CD14-positive monocyte (primary cell): ENCODE data around the gene APCDD1L. TPM values are rescaled to one million over a fixed set of nuclear protein-coding genes. Genes with fewer than 3 reads are reported as not detected.

ENCODE experiments used
- DNase-seq, 3 donors: peaks; one replicate each; pipeline ENCODE4 v3.0.0-alpha.2; 2011 to 2022
- H2AFZ ChIP-seq: 2 replicates; pipeline ENCODE4 v1.6.0; 2012; ENCODE audit warnings: mild to moderate bottlenecking, low read depth, low read length, inconsistent platforms; ENCODE audit not compliant: insufficient read depth, poor library complexity, severe bottlenecking
- H3K27ac ChIP-seq, 2 donors: 1 replicate in 1 of 2; 2 replicates in 1 of 2; pipeline ENCODE4 v1.5.1; 2012 to 2013; ENCODE audit warnings: low read length in 2 of 2, control low read depth in 1 of 2, inconsistent platforms in 1 of 2, low read depth in 1 of 2, mild to moderate bottlenecking in 1 of 2
- H3K27me3 ChIP-seq, 2 donors: one replicate each; pipeline versions ENCODE4 v1.6.0 to v1.6.1; 2011 to 2013; ENCODE audit warnings: low read length in 2 of 2; ENCODE audit not compliant: control insufficient read depth in 2 of 2, insufficient read depth in 2 of 2
- H3K36me3 ChIP-seq, 2 donors: replicated peaks in 1 of 2; 1 replicate in 1 of 2; 2 replicates in 1 of 2; pipeline versions ENCODE4 v1.5.1 to v1.6.1; 2012 to 2013; ENCODE audit warnings: low read length in 2 of 2, control low read depth in 1 of 2, inconsistent platforms in 1 of 2, mild to moderate bottlenecking in 1 of 2; ENCODE audit not compliant: insufficient read depth in 2 of 2, control insufficient read depth in 1 of 2
- H3K4me1 ChIP-seq, 2 donors: 1 replicate in 1 of 2; 2 replicates in 1 of 2; pipeline versions ENCODE4 v1.5.1 to v1.6.1; 2012 to 2013; ENCODE audit warnings: low read length in 2 of 2, control low read depth in 1 of 2, inconsistent platforms in 1 of 2, mild to moderate bottlenecking in 1 of 2, moderate library complexity in 1 of 2; ENCODE audit not compliant: insufficient read depth in 2 of 2, control insufficient read depth in 1 of 2
- H3K4me2 ChIP-seq: replicated peaks from 2 replicates; pipeline ENCODE3; 2012; ENCODE audit warnings: low read length, moderate library complexity, mild to moderate bottlenecking; ENCODE audit not compliant: poor library complexity, severe bottlenecking; ENCODE audit errors: extremely low read depth
- H3K4me3 ChIP-seq, 3 experiments: fragments of 200-600 bp in 1 of 3; sonication (generic) in 1 of 3; replicated peaks in 1 of 3; 1 replicate in 2 of 3; 2 replicates in 1 of 3; pipeline ENCODE4 v1.5.1; 2011 to 2013; ENCODE audit warnings: low read length in 3 of 3, mild to moderate bottlenecking in 3 of 3, control low read depth in 2 of 3, low read depth in 2 of 3, inconsistent platforms in 1 of 3, moderate library complexity in 1 of 3
- H3K79me2 ChIP-seq: 2 replicates; pipeline ENCODE4 v1.6.0; 2012; ENCODE audit warnings: mild to moderate bottlenecking, control low read depth, inconsistent platforms, low read length, moderate library complexity; ENCODE audit not compliant: insufficient read depth
- H3K9ac ChIP-seq: 2 replicates; pipeline ENCODE4 v1.6.0; 2017; ENCODE audit warnings: low read length, mild to moderate bottlenecking; ENCODE audit not compliant: insufficient read depth, poor library complexity, severe bottlenecking
- H3K9me3 ChIP-seq, 2 donors: replicated peaks in 1 of 2; 1 replicate in 1 of 2; 2 replicates in 1 of 2; pipeline versions ENCODE4 v1.5.1 to v1.6.1; 2012 to 2013; ENCODE audit warnings: low read length in 2 of 2, control low read depth in 1 of 2; ENCODE audit not compliant: control insufficient read depth in 1 of 2, insufficient read depth in 1 of 2
- H4K20me1 ChIP-seq: 2 replicates; pipeline ENCODE4 v1.6.0; 2012; ENCODE audit warnings: mild to moderate bottlenecking, low read length, control low read depth, moderate library complexity; ENCODE audit not compliant: insufficient read depth
- H3K27ac Mint-ChIP-seq, 7 donors: one replicate each; pipeline ENCODE4 v1.8.0; 2020; ENCODE audit warnings: mild to moderate bottlenecking in 7 of 7, mixed read lengths in 7 of 7, moderate library complexity in 6 of 7, inconsistent platforms in 2 of 7
- H3K27me3 Mint-ChIP-seq, 3 donors: one replicate each; pipeline ENCODE4 v1.8.0; 2021 to 2022; ENCODE audit warnings: low read depth in 3 of 3, mild to moderate bottlenecking in 3 of 3, mixed read lengths in 3 of 3, moderate library complexity in 3 of 3, inconsistent platforms in 1 of 3
- H3K36me3 Mint-ChIP-seq, 2 donors: one replicate each; pipeline ENCODE4 v1.8.0; 2020; ENCODE audit warnings: mixed read lengths in 2 of 2, inconsistent platforms in 1 of 2, mild to moderate bottlenecking in 1 of 2
- H3K4me1 Mint-ChIP-seq: one replicate; pipeline ENCODE4 v1.8.0; 2020; ENCODE audit warnings: mild to moderate bottlenecking, mixed read lengths
- H3K4me3 Mint-ChIP-seq, 2 donors: one replicate each; pipeline ENCODE4 v1.8.0; 2020; ENCODE audit warnings: mild to moderate bottlenecking in 2 of 2, mixed read lengths in 2 of 2, moderate library complexity in 1 of 2
- H3K9me3 Mint-ChIP-seq, 7 donors: one replicate each; pipeline ENCODE4 v1.8.0; 2020 to 2022; ENCODE audit warnings: mixed read lengths in 7 of 7, mild to moderate bottlenecking in 6 of 7, moderate library complexity in 6 of 7, inconsistent platforms in 2 of 7
- CTCF ChIP-seq: fragments of 200-600 bp; IDR thresholded peaks from one replicate; pipeline ENCODE4 v1.8.0; 2022; ENCODE audit warnings: antibody characterized with exemption, mild to moderate bottlenecking
- whole genome bisulfite sequencing: methylation state at CpG from one replicate; pipeline ENCODE4 v1.1.5; 2013; ENCODE audit warnings: missing lambda C conversion rate; ENCODE audit not compliant: insufficient coverage; 5-methylcytosine and 5-hydroxymethylcytosine counted together
- intact Hi-C, 2 donors: fragments of 100-400 bp; cut with micrococcal nuclease; formaldehyde crosslinking; loops; one replicate each; pipeline versions ENCODE4 v1.15.0 to v1.15.1; 2023
- polyA plus RNA-seq, 3 donors: library from polyadenylated mRNA; depleted of rRNA in 1 of 3; unstranded in 2 of 3; stranded (reverse) in 1 of 3; fragments of 300-500 nt in 2 of 3; fragments of >200 nt in 1 of 3; fragmentation: Illumina TruSeq in 2 of 3; gene quantifications; 1 replicate in 2 of 3; 2 replicates in 1 of 3; pipeline ENCODE4 v1.2.3, GENCODE V29; 2012 to 2021

The APCDD1L gene
- polyA plus RNA-seq, 3 donors: not detected

GRCh38 chr20:58448958-58449357 lies 66.2 kb downstream of the APCDD1L start:
- peaks cover 34 to 78% of the 10 kb centered on the region in 2 donors for H3K36me3 ChIP-seq
- no peak overlapping the region for H3K27ac ChIP-seq
- H3K4me1 Mint-ChIP-seq: no peaks in the 10 kb centered on the region

GRCh38 chr20:58447511-58448391 lies 67.4 kb downstream of the APCDD1L start:
- no peak overlapping the region for H3K9ac ChIP-seq
- no peak overlapping the region for H3K27ac ChIP-seq
- peak; percentile 42 for TF ChIP-seq CTCF
- H3K4me1 Mint-ChIP-seq: no peaks in the 10 kb centered on the region
- no peak overlapping the region for H3K4me3 Mint-ChIP-seq
- H3K4me2 ChIP-seq: no peak overlapping the region
- H2AFZ ChIP-seq: no peak overlapping the region
- no peaks in the 10 kb centered on the region for H3K27me3 Mint-ChIP-seq
- H3K9me3 Mint-ChIP-seq: no peaks in the 10 kb centered on the region
- intact Hi-C loops: loop anchor here (5.0 to 10.0 kb wide), 2 partner anchors 210 to 213 kb away; no protein-coding TSS in a partner anchor
- no peaks in the 10 kb centered on the region for H3K4me1 ChIP-seq
- H3K79me2 ChIP-seq: no peaks in the 10 kb centered on the region
- no peak overlapping the region for H3K4me3 ChIP-seq
- DNase-seq: peak in 1 of 3 donors; percentile 12
- H3K9me3 ChIP-seq: no peaks in the 10 kb centered on the region
- H3K27me3 ChIP-seq: no peaks in the 10 kb centered on the region
- H3K27ac Mint-ChIP-seq: no peak overlapping the region
- peaks cover 65 to 72% of the 10 kb centered on the region in 2 donors for H3K36me3 Mint-ChIP-seq
- H3K36me3 ChIP-seq: peaks cover 42 to 90% of the 10 kb centered on the region in 2 donors
- 100% methylated on average over 2 of the region's 10 CpGs for WGBS
- peaks cover 18% of the 10 kb centered on the region for H4K20me1 ChIP-seq

More at GRCh38 chr20:58448958-58449357, 66.2 kb downstream of the APCDD1L start:
- H3K4me3 ChIP-seq: no peak overlapping the region
- H3K4me1 ChIP-seq: no peaks in the 10 kb centered on the region
- 100% methylated on average over 1 of the region's 4 CpGs for WGBS
- intact Hi-C loops: loop anchor here (5.0 to 10.0 kb wide), 2 partner anchors 212 to 214 kb away; no protein-coding TSS in a partner anchor
- DNase-seq: no peak
- Mint-ChIP-seq H3K27me3 (no peaks in the 10 kb centered on the region), H3K4me3 (no peak overlapping the region), H3K27ac (no peak overlapping the region), H3K9me3 (peaks cover 0 to 2% (median 0%) of the 10 kb centered on the region in 7 donors), H3K36me3 (peaks cover 57 to 62% of the 10 kb centered on the region in 2 donors)
- H3K27me3 ChIP-seq: no peaks in the 10 kb centered on the region
- no peak overlapping the region for H3K9ac ChIP-seq
- no peaks in the 10 kb centered on the region for H3K9me3 ChIP-seq
- H4K20me1 ChIP-seq: peaks cover 13% of the 10 kb centered on the region
- H2AFZ ChIP-seq: no peak overlapping the region
- H3K79me2 ChIP-seq: no peaks in the 10 kb centered on the region
- no peak for TF ChIP-seq CTCF
- H3K4me2 ChIP-seq: no peak overlapping the region
